Measurements from ENCODE around the gene VPS4B. TPM values are rescaled to one million over a fixed set of nuclear protein-coding genes. Genes with fewer than 3 reads are reported as not detected.

Gene VPS4B
- total and polyA plus RNA-seq, 10 of the 15 experiments (the other 5 are each of a cell fraction or from before 2014, with no cell fraction given), result 21.4 to 37.6 (median 29.8) TPM

GRCh38 chr18:63422087-63422863 lies at the start of gene VPS4B (continued):
- TF ChIP-seq NR2C2 (IDR thresholded peaks at IDR 0.05; ENCODE audit: borderline replicate concordance, control insufficient read depth, insufficient read length, low read depth) (no peak), CHD1 (IDR thresholded peaks at IDR 0.05; ENCODE audit: low read depth, low read length) (no peak), SPI1 (IDR thresholded peaks at IDR 0.05; ENCODE audit: borderline replicate concordance, insufficient read depth, low read depth, low read length) (peak; percentile 54; the same call in 1 of the 2 replicates), BCL3 (IDR thresholded peaks at IDR 0.05; ENCODE audit: borderline replicate concordance, insufficient read depth, low read depth, low read length, poor library complexity, severe bottlenecking) (no peak), MXI1 (IDR thresholded peaks at IDR 0.05; ENCODE audit: low read depth, low read length) (peak; percentile 61), NFXL1 (IDR thresholded peaks at IDR 0.05; ENCODE audit: borderline replicate concordance) (no peak), IRF3 (IDR thresholded peaks at IDR 0.05) (0 out of 2 replicates have a peak, but pooled peaks have one; percentile 51), NFIC (IDR thresholded peaks at IDR 0.05; ENCODE audit: low read depth, low read length) (peak; percentile 9; the same call in 1 of the 2 replicates), ZBTB11 (CRISPR knock-in tag; IDR thresholded peaks at IDR 0.05) (peak; percentile 53; the same call in 1 of the 2 replicates), ZBTB33 (IDR thresholded peaks at IDR 0.05) (no peak), PBX3 (IDR thresholded peaks at IDR 0.05; ENCODE audit: insufficient replicate concordance, low read depth, low read length) (no peak), MLLT1 (IDR thresholded peaks at IDR 0.05) (no peak; the same call in none of the 2 replicates), ATF2 (IDR thresholded peaks at IDR 0.05; ENCODE audit: low read length) (no peak), EZH2 (IDR thresholded peaks at IDR 0.05; ENCODE audit: borderline replicate concordance, control insufficient read depth, low read depth, low read length) (no peak), SREBF1 (IDR thresholded peaks at IDR 0.05; ENCODE audit: low read length) (no peak)

All from GM12878 (cell line).